Body of pancreas (tissue), 4 donors: ENCODE data around the gene ACOT7.

Experiments
- POLR2A ChIP-seq, 3 donors: fragments of 450-650 bp; IDR thresholded peaks; one replicate each; pipeline ENCODE4 v1.6.1; 2016; ENCODE audit warnings: antibody characterized with exemption in 3 of 3, mild to moderate bottlenecking in 2 of 3
- TF ChIP-seq, protein P1 (sequence below), 7 experiments: fragments of 450-650 bp in 4 of 7; fragments of 200-600 bp in 3 of 7; sonication (generic) in 3 of 7; IDR thresholded peaks; one replicate each; pipeline ENCODE4 v1.5.1; 2016 to 2019; ENCODE audit warnings: antibody characterized with exemption in 7 of 7

DNA sequence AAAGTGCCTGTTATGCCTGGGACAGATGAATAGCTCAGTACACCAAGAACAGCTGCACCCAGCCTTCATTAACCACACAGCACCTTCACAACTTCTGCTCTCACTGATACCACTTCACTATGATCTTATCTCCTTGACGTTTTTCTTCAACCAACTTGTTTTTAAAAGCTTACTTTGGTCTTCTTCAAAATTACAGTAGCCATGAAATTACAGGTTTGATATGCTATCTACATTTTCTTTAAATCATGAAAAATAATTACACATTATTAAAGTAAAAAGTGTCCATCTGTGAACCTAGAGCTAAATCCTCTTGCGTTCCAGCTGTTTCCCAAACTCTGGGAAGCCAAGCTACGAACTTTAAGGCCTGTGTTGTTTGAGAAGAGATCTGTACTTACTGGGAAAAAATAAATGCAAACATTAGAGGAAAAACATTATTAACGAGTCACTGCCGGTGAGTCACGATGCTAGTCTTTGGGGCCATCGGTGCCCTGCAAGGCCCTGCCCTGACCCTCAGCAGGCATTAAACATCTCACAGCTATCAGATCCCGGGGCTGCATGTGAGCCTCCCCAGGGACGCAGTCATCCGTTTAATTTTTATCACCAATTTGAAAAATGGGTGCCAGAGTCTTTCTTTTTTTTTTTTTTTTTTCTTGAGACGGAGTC, 76.3 kb downstream of the ACOT7 start:
- TF ChIP-seq, protein P1, sequence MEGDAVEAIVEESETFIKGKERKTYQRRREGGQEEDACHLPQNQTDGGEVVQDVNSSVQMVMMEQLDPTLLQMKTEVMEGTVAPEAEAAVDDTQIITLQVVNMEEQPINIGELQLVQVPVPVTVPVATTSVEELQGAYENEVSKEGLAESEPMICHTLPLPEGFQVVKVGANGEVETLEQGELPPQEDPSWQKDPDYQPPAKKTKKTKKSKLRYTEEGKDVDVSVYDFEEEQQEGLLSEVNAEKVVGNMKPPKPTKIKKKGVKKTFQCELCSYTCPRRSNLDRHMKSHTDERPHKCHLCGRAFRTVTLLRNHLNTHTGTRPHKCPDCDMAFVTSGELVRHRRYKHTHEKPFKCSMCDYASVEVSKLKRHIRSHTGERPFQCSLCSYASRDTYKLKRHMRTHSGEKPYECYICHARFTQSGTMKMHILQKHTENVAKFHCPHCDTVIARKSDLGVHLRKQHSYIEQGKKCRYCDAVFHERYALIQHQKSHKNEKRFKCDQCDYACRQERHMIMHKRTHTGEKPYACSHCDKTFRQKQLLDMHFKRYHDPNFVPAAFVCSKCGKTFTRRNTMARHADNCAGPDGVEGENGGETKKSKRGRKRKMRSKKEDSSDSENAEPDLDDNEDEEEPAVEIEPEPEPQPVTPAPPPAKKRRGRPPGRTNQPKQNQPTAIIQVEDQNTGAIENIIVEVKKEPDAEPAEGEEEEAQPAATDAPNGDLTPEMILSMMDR (IDR thresholded peaks at IDR 0.05), result no peak
- no peak for TF ChIP-seq POLR2A (IDR thresholded peaks at IDR 0.05)
